Measurements from ENCODE around the gene PEX5L.

PEX5L gene

DNA sequence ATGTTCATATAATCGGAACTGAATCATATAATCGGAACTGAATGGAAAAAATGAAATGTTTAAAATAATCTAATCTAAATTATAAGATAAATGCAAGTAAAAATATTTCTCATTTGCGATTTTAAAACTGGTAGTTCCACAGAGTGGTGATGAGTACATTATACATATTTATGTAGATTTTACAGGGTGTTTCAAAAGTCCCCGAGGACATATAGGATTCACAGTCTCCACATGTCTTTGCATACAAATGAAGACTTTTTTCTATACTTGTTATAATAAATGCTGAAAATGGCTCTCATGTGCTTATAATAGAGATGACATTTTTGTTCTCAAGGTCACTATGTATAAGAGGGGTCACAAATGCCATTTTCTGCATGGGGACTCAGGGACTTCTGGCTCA, 139.5 kb downstream of the PEX5L start:
- TF ChIP-seq, protein P1, sequence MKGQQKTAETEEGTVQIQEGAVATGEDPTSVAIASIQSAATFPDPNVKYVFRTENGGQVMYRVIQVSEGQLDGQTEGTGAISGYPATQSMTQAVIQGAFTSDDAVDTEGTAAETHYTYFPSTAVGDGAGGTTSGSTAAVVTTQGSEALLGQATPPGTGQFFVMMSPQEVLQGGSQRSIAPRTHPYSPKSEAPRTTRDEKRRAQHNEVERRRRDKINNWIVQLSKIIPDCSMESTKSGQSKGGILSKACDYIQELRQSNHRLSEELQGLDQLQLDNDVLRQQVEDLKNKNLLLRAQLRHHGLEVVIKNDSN (IDR thresholded peaks at IDR 0.05): no peak
- TF ChIP-seq CREB1 (IDR thresholded peaks at IDR 0.05; ENCODE audit: low read depth) (no peak), CEBPB (IDR thresholded peaks at IDR 0.05) (no peak), TAF1 (IDR thresholded peaks at IDR 0.05; ENCODE audit: low read depth) (no peak), FOXM1 (IDR thresholded peaks at IDR 0.05; ENCODE audit: borderline replicate concordance, low read depth) (no peak), ZBTB7A (IDR thresholded peaks at IDR 0.05; ENCODE audit: low read depth) (no peak), EGR1 (IDR thresholded peaks at IDR 0.05) (no peak), EP300 (IDR thresholded peaks at IDR 0.05; ENCODE audit: borderline replicate concordance) (no peak), TCF12 (IDR thresholded peaks at IDR 0.05; ENCODE audit: low read depth) (no peak), TEAD4 (IDR thresholded peaks at IDR 0.05) (no peak), RAD21 (IDR thresholded peaks at IDR 0.05; ENCODE audit: low read depth) (no peak), NFIC (IDR thresholded peaks at IDR 0.05) (no peak)
- TF ChIP-seq, protein P2, sequence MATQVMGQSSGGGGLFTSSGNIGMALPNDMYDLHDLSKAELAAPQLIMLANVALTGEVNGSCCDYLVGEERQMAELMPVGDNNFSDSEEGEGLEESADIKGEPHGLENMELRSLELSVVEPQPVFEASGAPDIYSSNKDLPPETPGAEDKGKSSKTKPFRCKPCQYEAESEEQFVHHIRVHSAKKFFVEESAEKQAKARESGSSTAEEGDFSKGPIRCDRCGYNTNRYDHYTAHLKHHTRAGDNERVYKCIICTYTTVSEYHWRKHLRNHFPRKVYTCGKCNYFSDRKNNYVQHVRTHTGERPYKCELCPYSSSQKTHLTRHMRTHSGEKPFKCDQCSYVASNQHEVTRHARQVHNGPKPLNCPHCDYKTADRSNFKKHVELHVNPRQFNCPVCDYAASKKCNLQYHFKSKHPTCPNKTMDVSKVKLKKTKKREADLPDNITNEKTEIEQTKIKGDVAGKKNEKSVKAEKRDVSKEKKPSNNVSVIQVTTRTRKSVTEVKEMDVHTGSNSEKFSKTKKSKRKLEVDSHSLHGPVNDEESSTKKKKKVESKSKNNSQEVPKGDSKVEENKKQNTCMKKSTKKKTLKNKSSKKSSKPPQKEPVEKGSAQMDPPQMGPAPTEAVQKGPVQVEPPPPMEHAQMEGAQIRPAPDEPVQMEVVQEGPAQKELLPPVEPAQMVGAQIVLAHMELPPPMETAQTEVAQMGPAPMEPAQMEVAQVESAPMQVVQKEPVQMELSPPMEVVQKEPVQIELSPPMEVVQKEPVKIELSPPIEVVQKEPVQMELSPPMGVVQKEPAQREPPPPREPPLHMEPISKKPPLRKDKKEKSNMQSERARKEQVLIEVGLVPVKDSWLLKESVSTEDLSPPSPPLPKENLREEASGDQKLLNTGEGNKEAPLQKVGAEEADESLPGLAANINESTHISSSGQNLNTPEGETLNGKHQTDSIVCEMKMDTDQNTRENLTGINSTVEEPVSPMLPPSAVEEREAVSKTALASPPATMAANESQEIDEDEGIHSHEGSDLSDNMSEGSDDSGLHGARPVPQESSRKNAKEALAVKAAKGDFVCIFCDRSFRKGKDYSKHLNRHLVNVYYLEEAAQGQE (IDR thresholded peaks at IDR 0.05; ENCODE audit: low read depth): no peak
- TF ChIP-seq, protein P3, sequence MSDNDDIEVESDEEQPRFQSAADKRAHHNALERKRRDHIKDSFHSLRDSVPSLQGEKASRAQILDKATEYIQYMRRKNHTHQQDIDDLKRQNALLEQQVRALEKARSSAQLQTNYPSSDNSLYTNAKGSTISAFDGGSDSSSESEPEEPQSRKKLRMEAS (IDR thresholded peaks at IDR 0.05): no peak

DNA sequence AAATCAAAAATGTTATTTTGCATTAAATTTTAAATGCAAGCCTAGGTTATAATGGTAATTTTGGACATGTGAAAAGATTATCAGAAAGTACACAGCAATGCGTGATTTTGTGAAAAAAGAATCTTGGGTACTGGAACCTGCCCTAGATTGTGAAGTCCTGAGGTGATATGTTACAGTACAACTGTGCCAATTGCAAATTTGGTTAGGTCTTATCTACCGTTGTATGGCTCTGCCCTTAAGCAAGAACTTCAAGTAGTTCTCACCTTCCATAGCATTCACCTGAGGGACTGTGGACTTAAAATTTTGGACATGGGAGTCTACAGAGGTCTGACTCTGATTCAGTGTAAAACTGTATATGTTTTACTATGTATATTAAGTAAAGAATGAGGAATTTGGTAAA, 140.2 kb downstream of the PEX5L start:
- TF ChIP-seq RAD21 (IDR thresholded peaks at IDR 0.05; ENCODE audit: low read depth) (no peak), YY1 (IDR thresholded peaks at IDR 0.05; ENCODE audit: low read depth) (no peak)

DNA sequence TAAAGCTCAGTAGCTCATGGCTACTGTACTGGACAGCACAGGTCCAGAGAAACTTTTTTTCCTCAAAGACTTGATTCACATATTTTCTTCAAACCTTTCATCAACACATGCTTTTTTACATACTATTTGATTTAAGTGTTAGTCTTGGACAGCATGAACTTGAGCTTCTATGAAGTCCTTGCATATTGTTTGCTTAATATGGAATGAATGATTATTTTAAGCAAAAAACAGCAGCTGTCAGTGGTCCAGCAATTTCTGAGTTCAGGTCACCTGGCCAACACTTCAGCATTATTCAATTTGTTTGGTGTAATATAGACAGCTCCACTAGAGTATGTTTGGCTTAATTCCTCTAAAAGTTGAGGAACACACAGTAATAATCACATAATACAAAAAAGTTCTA, 141.4 kb downstream of the PEX5L start:
- no peak for TF ChIP-seq TCF12 (IDR thresholded peaks at IDR 0.05; ENCODE audit: low read depth)
- TF ChIP-seq, protein P2 (IDR thresholded peaks at IDR 0.05; ENCODE audit: low read depth): no peak
- TF ChIP-seq EP300 (IDR thresholded peaks at IDR 0.05; ENCODE audit: borderline replicate concordance): no peak
- TF ChIP-seq ZBTB7A (IDR thresholded peaks at IDR 0.05; ENCODE audit: low read depth): no peak

DNA sequence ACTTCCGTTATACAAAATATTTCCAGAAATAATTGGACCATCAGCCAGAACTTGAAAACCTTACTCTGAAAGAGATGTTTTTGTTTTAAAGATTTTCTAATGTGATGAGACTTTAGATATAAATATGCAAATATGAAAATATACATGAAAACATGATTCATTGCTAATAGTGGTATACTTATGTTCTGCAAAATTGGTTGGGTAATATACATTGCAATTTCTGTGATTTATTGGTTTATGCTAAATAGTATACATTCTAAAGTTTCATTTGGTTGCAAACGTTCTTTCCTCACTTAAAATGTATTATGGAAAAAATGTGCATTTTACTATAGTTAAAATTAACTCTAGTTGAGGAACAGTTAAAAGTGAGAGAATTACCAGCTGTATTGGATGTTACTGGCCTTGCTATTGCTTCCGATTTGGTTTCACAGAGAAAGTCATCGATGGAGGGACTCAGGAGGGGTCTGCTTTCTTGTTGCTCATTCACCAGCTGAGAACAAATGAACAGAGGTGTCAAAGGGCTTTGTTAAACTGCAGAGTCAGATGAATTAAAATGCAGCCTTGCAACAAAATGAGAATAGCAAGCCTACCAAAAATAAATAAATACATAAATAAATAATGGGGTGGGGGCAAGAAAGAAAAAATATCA, 149.3 kb downstream of the PEX5L start:
- TF ChIP-seq, protein P2 (IDR thresholded peaks at IDR 0.05; ENCODE audit: low read depth): no peak
- TF ChIP-seq, protein P3 (IDR thresholded peaks at IDR 0.05): no peak
- no peak for TF ChIP-seq TCF12 (IDR thresholded peaks at IDR 0.05; ENCODE audit: low read depth)
- no peak for TF ChIP-seq NFIC (IDR thresholded peaks at IDR 0.05)
- no peak for TF ChIP-seq CEBPB (IDR thresholded peaks at IDR 0.05)
- no peak for TF ChIP-seq ZBTB7A (IDR thresholded peaks at IDR 0.05; ENCODE audit: low read depth)
- no peak for TF ChIP-seq TEAD4 (IDR thresholded peaks at IDR 0.05)

DNA sequence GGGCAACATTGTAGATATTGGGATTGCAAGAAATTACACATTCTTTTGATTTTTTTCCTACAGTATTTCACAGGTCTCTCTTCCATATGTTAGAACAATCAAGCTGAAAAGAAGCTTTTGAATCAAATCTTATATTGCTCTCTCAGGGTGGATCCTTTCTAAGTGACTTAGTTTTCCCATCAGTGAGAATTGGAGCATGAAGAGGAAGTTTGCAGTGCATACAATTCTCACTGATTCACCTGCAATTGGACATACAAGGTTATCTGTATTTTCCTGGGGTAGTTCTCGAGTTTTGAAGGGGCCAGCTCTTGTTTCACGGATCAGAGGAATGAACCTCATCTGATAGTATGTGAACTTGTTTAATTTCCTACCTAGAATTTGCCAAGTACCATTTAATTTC, 150.8 kb downstream of the PEX5L start:
- TF ChIP-seq TCF12 (IDR thresholded peaks at IDR 0.05; ENCODE audit: low read depth): no peak
- TF ChIP-seq EGR1 (IDR thresholded peaks at IDR 0.05): no peak

DNA sequence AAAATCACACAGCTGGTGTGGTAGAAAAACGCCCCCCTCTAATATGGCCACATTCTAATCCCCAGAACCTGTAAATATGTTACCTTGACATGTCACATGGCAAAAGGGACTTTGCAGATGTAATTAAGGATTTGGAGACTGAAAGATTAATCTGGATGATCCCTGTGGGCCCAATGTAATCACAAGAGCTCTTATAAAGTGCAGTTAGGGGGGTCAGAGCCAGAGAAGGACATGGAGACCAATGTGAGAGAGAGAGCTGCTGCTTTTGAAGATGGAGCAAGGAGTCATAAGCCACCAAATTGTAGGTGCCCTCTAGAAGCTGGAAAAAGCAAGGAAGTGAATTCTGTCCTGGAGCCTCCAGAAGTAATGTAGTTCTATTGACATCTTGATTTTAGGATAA, 152.6 kb downstream of the PEX5L start:
- no peak for TF ChIP-seq RAD21 (IDR thresholded peaks at IDR 0.05; ENCODE audit: low read depth)
